ENCODE measurements around the gene ZNF710. TPM values are rescaled to one million over a fixed set of nuclear protein-coding genes. Genes with fewer than 3 reads are reported as not detected.

ZNF710 gene
- total RNA-seq, 1 donor: 13.0 TPM

DNA sequence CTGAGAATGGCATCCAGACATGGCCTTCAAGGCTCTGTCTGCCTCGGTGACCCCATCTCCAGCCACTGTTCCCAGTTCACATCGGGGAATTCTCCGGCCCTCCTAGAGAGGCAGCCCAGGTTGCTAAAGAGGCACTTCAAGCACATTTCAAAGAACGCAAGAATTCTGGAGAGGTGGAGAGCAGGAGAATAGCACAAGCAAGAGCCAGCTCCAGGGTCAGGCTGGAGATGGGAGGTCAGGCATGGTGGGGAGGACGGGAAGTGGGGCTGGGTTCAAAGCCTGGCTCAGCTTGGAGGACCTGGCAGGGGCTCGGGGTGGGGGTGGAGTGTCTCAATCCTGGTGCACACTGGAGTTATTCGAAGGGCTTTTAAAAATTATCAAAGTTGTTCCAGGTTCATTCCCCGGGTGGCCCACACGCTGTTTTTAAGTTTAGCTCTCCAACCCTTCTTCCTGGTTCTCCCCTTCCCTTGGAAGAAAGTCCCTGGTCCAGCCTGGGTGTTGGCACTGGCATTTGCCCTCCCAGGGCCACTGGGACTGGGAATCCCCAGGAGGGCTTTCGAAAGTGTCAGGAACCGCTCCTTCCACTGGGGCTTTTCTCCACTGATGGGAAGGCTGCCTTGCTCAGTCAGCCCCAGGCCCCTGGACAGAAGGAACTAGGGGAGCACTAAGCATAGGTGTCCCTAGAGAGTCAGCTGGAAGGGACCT lies 35.8 kb downstream of the ZNF710 start:
- no peak overlapping the region for H3K4me3 ChIP-seq (ENCODE audit: low read depth, low read length)
- DNase-seq (ENCODE audit: low read depth): no peak
- no peak for TF ChIP-seq CTCF (IDR thresholded peaks at IDR 0.05; ENCODE audit: insufficient read depth, low read depth, low read length)

GRCh38 chr15:90037511-90037860 lies 36.4 kb downstream of the ZNF710 start:
- no peak for TF ChIP-seq CTCF (IDR thresholded peaks at IDR 0.05; ENCODE audit: insufficient read depth, low read depth, low read length)
- peak; percentile 52 for DNase-seq (ENCODE audit: low read depth)
- H3K4me3 ChIP-seq (ENCODE audit: low read depth, low read length): no peak overlapping the region

DNA sequence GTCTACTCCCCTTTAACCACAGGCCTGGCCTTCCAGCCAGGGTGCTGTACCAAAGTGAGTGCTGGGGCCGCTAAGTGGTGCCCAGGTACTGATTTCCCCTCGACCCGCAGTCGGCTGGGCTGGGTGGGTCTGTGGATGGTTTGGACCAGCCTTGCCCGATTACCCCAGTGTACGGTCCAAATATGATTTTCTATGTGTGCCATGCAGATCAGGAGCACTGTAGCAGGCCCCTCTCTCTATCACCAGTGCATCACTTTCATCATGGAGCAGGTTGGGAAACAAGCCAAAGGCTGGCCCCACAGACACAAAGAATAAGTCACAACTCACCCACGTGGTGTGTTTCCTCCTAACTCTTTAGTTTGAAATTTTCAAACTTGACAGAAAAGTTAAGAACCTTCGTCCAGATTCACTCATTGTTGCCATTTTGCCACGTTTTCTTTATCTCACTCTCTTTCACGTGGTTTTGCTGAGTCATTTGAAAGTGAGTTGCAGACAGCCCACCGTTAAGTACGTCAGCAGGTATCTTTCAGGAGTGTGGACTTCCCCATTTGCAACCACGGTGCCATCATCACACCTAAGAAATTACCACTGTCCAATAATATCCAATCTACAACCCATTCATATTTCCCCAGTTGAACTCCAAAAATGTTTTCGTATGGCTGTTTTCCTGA lies 37.0 kb downstream of the ZNF710 start:
- DNase-seq (ENCODE audit: low read depth): peak; percentile 56
- no peak for TF ChIP-seq CTCF (IDR thresholded peaks at IDR 0.05; ENCODE audit: insufficient read depth, low read depth, low read length)
- H3K4me3 ChIP-seq (ENCODE audit: low read depth, low read length): no peak overlapping the region

DNA sequence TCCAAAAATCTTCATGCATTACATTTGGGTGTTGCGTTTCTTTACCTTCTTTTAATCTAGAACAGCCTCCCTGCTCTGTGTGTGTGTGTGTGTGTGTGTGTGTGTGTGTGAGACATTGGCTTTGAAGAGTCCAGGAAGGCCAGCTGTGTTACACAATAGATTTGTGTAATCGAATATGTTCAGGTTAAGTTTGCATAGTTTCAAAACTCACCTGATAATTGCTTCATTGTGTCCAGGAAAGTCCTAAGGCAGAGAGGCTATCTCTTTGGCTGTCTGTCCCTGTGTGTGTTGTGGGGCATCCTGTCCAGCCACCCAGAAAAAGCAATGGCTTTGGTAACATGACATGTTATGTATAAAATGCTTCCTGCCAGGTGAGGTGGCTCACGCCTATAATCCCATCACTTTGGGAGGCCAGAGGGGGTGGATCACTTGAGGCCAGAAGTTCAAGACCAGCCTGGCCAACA lies 37.5 kb downstream of the ZNF710 start:
- DNase-seq (ENCODE audit: low read depth): no peak
- TF ChIP-seq CTCF (IDR thresholded peaks at IDR 0.05; ENCODE audit: insufficient read depth, low read depth, low read length): no peak
- no peak overlapping the region for H3K4me3 ChIP-seq (ENCODE audit: low read depth, low read length)

DNA sequence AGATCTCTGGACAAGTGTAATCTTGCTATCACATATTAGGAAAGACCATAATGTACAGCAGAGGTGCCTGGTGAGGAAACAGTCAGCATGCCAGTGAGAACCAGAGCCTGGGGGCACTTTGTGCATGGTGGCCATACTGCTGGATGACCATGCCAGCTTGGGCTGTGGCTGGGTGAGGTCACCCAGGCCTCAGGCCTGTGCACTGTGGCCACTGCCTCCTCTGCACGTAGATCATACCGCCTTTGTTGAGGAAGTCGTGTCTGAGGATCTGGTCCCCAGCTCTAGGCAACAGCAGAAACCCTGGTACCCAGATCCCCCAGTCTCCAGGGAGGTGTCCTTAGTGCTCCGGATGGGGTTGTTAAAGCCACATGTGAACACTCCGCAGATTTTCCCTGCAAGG lies 38.9 kb downstream of the ZNF710 start:
- no peak overlapping the region for H3K4me3 ChIP-seq (ENCODE audit: low read depth, low read length)
- TF ChIP-seq CTCF (IDR thresholded peaks at IDR 0.05; ENCODE audit: insufficient read depth, low read depth, low read length): no peak
- DNase-seq (ENCODE audit: low read depth): no peak

- no peak overlapping the region for H3K4me3 ChIP-seq (ENCODE audit: low read depth, low read length)
- DNase-seq (ENCODE audit: low read depth): no peak
- no peak for TF ChIP-seq CTCF (IDR thresholded peaks at IDR 0.05; ENCODE audit: insufficient read depth, low read depth, low read length)
These were observed 39.5 kb downstream of the ZNF710 start for GRCh38 chr15:90040618-90041017.
